Skin of body (tissue), 2 donors: ENCODE measurements around the gene HPSE2. TPM values are rescaled to one million over a fixed set of nuclear protein-coding genes. Genes with fewer than 3 reads are reported as not detected.
A peak's percentile ranks its signal among the peaks of the same experiment; 100 is the strongest.
"Not testable (repeated sequence)": the region's sequence is repeated elsewhere in the genome, so short reads cannot be mapped to it uniquely, and the experiment has no call there.

ENCODE experiments used
- DNase-seq: peaks from one replicate; lab custom pipeline; 2025; lab: John Stamatoyannopoulos, UW
- total RNA-seq: library from RNA; depleted of rRNA; stranded (reverse); fragments of >200 nt; gene quantifications from one replicate; pipeline ENCODE4 v1.2.3, GENCODE V29; 2014

HPSE2 gene
- total RNA-seq, 1 donor from 2014 or later: 3.1 TPM

- peak; percentile 8 for DNase-seq
Observed at GRCh38 chr10:98920807-98921206, 314.8 kb downstream of the HPSE2 start.

- no peak for DNase-seq
Observed at GRCh38 chr10:98920360-98920759, 315.3 kb downstream of the HPSE2 start.

GRCh38 chr10:98919899-98920298 lies 315.8 kb downstream of the HPSE2 start:
- DNase-seq: no peak

- DNase-seq: no peak
Observed at GRCh38 chr10:98917828-98918227, 317.8 kb downstream of the HPSE2 start.

- DNase-seq: no peak
Observed at GRCh38 chr10:98916526-98917125, 319.0 kb downstream of the HPSE2 start.

- no peak for DNase-seq
Observed at GRCh38 chr10:98915911-98916310, 319.7 kb downstream of the HPSE2 start.

GRCh38 chr10:98910546-98910945 lies 325.1 kb downstream of the HPSE2 start:
- no peak for DNase-seq

GRCh38 chr10:98910048-98910447 lies 325.6 kb downstream of the HPSE2 start:
- no peak for DNase-seq

- DNase-seq: no peak
Observed at GRCh38 chr10:98908868-98909267, 326.8 kb downstream of the HPSE2 start.

- DNase-seq: not testable (repeated sequence)
Observed at GRCh38 chr10:98908247-98908646, 327.4 kb downstream of the HPSE2 start.

GRCh38 chr10:98901441-98902110 lies 334.1 kb downstream of the HPSE2 start:
- DNase-seq: no peak

- no peak for DNase-seq
Observed at GRCh38 chr10:98899018-98899417, 336.6 kb downstream of the HPSE2 start.

- peak; percentile 10 for DNase-seq
Observed at GRCh38 chr10:98892523-98892922, 343.1 kb downstream of the HPSE2 start.

- no peak for DNase-seq
Observed at GRCh38 chr10:98886686-98887085, 349.0 kb downstream of the HPSE2 start.

- DNase-seq: no peak
Observed at GRCh38 chr10:98885378-98885777, 350.3 kb downstream of the HPSE2 start.

- DNase-seq: no peak
Observed at GRCh38 chr10:98881789-98882188, 353.9 kb downstream of the HPSE2 start.

- no peak for DNase-seq
Observed at GRCh38 chr10:98880971-98881370, 354.7 kb downstream of the HPSE2 start.

GRCh38 chr10:98878921-98879320 lies 356.7 kb downstream of the HPSE2 start:
- DNase-seq: no peak

GRCh38 chr10:98878418-98878817 lies 357.2 kb downstream of the HPSE2 start:
- DNase-seq: no peak

GRCh38 chr10:98861962-98862361 lies 373.7 kb downstream of the HPSE2 start:
- DNase-seq: no peak

- no peak for DNase-seq
Observed at GRCh38 chr10:98858525-98858924, 377.1 kb downstream of the HPSE2 start.

GRCh38 chr10:98855403-98856189 lies 380.1 kb downstream of the HPSE2 start:
- no peak for DNase-seq

GRCh38 chr10:98852686-98853085 lies 383.0 kb downstream of the HPSE2 start:
- no peak for DNase-seq
